DND-41 (cell line): Measurements from ENCODE around the gene NUFIP2.

Experiments
- EZH2 ChIP-seq: IDR thresholded peaks from 3 replicates; pipeline ENCODE4 v1.6.1; 2012; ENCODE audit warnings: borderline replicate concordance, low read depth, mild to moderate bottlenecking, moderate library complexity, low read length, inconsistent platforms; ENCODE audit not compliant: severe bottlenecking
- TF ChIP-seq, protein P1 (sequence below): IDR thresholded peaks from 2 replicates; pipeline ENCODE4 v1.5.1; 2012; ENCODE audit warnings: borderline replicate concordance, low read length, moderate library complexity, mild to moderate bottlenecking; ENCODE audit not compliant: poor library complexity, severe bottlenecking; ENCODE audit errors: extremely low read depth

DNA sequence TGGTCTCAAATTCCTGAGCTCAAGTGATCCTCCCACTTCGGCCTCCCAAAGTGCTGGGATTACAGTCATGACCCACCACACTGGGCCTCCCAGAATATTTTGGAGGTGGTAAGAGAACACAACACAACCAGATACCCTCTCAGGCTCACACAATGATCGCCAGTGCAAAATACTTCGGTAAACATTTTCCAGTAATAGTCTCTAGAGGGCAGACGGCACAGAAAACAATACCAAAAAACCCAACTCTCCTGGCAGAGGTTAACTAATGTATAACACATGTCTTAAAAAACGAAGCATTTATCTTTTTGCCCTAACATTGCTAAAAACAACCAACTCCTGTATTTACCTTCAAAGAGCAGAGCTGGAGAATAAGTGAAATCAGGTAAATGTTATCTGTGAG, 10.5 kb downstream of the NUFIP2 start:
- no peak for TF ChIP-seq EZH2
- TF ChIP-seq, protein P1, sequence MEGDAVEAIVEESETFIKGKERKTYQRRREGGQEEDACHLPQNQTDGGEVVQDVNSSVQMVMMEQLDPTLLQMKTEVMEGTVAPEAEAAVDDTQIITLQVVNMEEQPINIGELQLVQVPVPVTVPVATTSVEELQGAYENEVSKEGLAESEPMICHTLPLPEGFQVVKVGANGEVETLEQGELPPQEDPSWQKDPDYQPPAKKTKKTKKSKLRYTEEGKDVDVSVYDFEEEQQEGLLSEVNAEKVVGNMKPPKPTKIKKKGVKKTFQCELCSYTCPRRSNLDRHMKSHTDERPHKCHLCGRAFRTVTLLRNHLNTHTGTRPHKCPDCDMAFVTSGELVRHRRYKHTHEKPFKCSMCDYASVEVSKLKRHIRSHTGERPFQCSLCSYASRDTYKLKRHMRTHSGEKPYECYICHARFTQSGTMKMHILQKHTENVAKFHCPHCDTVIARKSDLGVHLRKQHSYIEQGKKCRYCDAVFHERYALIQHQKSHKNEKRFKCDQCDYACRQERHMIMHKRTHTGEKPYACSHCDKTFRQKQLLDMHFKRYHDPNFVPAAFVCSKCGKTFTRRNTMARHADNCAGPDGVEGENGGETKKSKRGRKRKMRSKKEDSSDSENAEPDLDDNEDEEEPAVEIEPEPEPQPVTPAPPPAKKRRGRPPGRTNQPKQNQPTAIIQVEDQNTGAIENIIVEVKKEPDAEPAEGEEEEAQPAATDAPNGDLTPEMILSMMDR, result peak; percentile 12
